GM20000 (cell line): ENCODE results near the gene ADSS1.
A peak's percentile ranks its signal among the peaks of the same experiment; 100 is the strongest.

Experiments
- DNase-seq: peaks from one replicate; pipeline ENCODE4 v3.0.0; 2012; ENCODE audit warnings: low spot score
- CTCF ChIP-seq: IDR thresholded peaks from 2 replicates; pipeline ENCODE4 v1.5.1; 2012; ENCODE audit warnings: mild to moderate bottlenecking, control low read depth; ENCODE audit errors: extremely low read depth, missing control alignments

The ADSS1 gene

GRCh38 chr14:104689109-104689880 is 34.7 kb upstream of the ADSS1 start, which contains the start of gene INF2:
Gene INF2 (plus strand): TSS chr14:104689618. CDS start chr14:104701366, 11,748 bp downstream.
- peak; percentile 96 for DNase-seq

GRCh38 chr14:104689881-104690711 is 33.9 kb upstream of the ADSS1 start:
- DNase-seq = no peak
- no peak for TF ChIP-seq CTCF

More at GRCh38 chr14:104689109-104689880, 34.7 kb upstream of the ADSS1 start, which contains the start of gene INF2:
- no peak for TF ChIP-seq CTCF

GRCh38 chr14:104690861-104691455 is 33.1 kb upstream of the ADSS1 start:
- no peak for TF ChIP-seq CTCF
- no peak for DNase-seq

GRCh38 chr14:104691546-104692260 is 32.3 kb upstream of the ADSS1 start:
- DNase-seq = no peak
- no peak for TF ChIP-seq CTCF

- DNase-seq = no peak
- TF ChIP-seq CTCF = no peak
Measured at GRCh38 chr14:104692261-104692938, 31.6 kb upstream of the ADSS1 start.

GRCh38 chr14:104692939-104693315 is 31.1 kb upstream of the ADSS1 start:
- no peak for TF ChIP-seq CTCF
- no peak for DNase-seq
